Glomerular endothelial cell (primary cell): ENCODE data around the gene LHFPL2. TPM values are rescaled to one million over a fixed set of nuclear protein-coding genes. Genes with fewer than 3 reads are reported as not detected.
"Not testable (repeated sequence)": the region's sequence is repeated elsewhere in the genome, so short reads cannot be mapped to it uniquely, and the experiment has no call there.

Experiments
- DNase-seq: peaks from one replicate; pipeline ENCODE4 v3.0.0-alpha.2; 2011; ENCODE audit warnings: low read depth, low spot score; ENCODE audit errors: extremely low read depth
- total RNA-seq: library from RNA; depleted of rRNA; stranded (reverse); fragments of >200 nt; gene quantifications from 2 replicates; pipeline ENCODE4 v1.2.3, GENCODE V29; 2015

Gene LHFPL2
- total RNA-seq, 1 donor from 2014 or later: 65.3 TPM

DNA sequence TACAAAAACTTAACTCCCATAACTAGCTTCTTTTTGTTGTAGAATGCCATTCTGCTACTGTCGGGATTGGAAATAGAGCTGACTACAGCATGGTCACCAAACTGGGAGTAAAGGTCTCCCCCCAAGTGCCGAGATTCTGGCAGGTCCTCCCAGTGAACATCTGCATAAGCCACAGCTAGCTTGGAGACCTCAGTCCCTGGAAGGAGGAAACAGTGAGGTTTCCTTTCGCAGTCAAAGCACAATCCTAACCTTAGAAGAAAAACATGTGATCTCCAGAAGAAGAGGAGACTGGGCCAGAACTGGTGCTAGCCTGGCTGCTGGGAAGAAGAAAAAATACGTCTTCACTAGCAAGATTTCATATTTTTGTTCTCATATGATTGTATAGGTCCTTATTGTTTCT is 160.7 kb downstream of the LHFPL2 start:
- DNase-seq: no peak

DNA sequence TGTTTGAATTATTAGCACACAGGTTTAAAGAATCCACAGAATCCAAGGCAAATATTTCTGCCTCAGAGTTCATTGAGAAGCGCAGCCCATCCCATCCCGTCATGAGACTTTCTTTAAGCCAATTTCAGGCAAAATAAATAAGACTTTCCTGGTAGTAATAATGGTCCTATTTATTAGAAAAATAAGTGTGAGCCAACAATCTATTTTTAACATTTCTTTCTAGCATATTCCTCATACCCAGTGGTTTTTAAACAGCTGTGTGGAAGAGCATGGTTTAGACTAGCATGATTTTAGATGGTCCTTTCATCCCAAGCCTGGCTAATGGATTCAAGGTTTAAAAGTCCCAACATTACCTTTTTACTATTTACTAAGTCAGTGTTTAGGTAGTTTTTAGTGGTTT is 162.4 kb downstream of the LHFPL2 start:
- DNase-seq: no peak

DNA sequence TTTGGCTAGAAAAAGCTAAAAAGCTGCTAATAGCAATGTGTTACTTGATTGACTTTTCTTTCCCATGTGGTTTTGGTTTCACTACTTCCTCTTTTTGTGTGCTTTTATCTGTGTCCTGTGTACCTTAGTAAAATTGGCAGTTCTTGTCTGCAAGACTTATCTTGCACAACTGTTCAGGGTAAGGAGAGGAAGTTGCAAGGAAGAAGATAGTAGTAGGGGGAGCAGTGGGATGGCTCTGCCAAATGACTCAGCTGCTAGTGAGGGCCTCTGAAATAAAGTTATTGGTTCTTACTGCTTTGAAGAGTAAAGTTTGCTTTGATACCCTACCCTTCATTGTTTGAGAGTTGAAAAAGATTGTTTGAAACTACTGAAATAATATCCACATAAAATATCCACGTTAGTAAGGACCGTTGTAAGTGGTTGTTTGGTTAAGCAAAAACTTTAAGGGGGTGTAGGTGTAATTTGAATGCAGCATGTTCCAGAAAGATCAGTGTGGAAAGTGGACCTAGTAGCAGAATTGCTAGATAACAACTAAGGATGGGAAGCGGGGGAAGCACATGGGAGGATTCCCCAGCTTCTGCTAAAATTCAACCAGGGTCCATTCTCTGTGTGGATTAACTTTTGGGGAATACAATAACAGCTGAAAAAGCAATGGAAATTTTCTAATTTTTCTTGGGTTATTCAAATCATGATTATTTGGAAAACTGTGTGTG is 164.6 kb downstream of the LHFPL2 start:
- DNase-seq: no peak

DNA sequence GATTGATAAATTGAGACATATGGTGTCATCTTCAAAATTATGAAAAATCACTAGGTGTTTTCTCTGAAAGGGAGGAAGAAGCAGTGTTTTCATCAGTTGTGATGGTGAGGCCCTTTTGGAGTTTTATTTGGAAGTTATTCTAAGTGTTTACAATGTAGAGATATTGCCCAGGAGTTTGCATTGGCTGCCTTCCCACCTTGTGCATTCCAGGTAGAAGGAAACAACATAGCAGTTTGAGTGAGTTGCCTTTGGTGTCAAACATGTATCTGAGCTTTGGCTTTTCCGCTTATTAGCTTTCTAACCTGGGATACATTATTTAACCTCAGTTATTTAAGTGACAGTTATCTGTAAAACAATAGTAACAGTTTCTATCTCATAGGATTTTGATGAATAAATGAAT is 165.6 kb downstream of the LHFPL2 start:
- no peak for DNase-seq

DNA sequence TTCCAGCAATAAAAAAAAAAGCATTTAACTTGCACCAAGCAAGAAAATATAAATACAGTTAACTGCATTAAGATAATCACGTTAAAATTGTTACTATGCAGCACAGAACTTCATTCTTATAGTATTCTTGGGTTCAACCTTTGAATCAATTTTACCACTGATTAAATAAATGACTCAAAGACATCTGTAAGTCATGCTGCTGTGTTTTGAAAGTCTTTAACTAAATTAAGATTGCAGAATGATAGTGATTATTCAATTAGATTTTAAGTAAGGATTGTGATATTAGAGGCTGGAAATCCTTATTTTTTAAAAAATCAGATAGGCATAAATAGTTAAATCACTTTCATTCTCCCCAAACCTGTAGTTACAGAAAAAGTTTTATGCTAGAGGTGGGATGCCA is 171.8 kb downstream of the LHFPL2 start:
- DNase-seq: no peak

DNA sequence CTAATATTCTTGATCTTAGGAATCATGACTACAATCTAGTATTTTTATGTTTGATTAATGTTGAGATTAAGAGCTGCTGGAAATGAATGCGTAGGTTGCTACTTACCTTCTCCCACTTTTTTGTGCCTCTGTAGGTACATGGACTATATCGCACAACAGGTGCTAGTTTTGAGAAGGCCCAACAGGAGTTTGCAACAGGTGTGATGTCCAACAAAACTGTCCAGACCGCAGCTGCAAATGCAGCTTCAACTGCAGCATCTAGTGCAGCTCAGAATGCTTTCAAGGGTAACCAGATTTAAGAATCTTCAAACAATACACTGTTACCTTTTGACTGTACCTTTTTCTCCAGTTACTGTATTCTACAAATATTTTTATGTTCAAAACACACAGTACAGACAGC is 173.2 kb downstream of the LHFPL2 start:
- no peak for DNase-seq

DNA sequence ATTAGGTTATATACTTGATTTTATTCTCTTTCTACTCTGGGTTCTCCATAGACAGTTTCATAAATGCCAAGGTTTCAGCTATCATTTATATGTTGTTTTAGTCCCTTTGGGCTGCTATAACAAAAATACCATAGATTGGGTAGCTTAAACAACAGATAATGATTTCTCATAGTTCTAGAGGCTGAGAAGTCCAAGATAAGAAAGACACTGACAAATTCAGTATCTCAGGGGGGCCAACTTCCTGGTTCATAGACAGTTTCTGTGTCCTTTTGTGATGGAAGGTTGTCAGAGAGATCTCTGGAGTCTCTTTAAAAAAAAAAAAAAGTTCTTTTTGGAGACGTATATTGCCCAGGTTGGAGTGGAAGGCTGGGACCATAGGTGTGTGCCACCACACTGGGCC is 174.8 kb downstream of the LHFPL2 start:
- no peak for DNase-seq

DNA sequence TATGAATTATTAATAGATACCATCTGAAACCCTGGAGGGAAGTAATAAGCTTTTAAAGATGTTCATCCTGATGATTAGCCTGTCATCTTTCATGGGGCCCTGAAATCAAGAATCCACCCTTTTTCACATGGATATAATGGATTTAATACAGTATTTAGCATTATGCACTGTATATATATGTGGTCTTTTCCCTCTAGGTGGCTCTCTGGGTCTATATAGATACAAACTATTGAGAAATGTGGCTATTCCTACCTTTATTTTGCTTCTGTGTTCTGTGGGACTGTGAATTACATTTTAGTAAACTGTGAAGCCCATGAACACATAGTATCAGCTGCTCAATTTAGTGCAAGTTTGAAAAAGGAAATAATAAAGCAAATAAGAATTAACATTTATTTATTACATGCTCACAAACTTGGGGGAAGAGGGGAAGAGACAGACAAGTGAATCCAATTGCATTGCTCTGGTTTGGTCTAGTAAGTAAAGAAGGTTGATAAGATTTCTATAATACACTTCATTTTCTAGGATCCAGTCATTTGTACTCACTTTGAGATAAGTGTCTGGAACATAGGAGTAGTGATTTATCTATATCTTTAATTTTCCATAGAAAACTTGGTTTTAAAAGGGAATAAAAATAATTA is 176.0 kb downstream of the LHFPL2 start:
- DNase-seq: no peak

DNA sequence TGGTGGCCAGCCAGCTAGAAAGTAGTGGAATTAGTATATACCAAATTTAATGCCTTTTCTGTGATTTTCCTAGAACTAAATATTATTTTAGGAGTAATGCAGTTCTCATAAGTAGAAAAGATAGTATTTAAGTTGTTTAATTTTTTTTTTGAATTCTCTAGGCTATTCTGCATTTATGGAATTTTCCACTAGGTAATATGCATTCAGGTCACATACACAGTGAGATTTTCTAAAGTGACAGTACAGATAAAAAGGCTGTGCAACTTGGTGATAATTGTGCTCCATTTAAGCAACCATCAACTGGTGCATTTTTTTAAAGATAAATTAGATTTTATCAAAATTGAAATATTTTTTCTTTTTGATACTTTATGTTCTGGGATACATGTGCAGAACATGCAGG is 176.7 kb downstream of the LHFPL2 start:
- DNase-seq: no peak

DNA sequence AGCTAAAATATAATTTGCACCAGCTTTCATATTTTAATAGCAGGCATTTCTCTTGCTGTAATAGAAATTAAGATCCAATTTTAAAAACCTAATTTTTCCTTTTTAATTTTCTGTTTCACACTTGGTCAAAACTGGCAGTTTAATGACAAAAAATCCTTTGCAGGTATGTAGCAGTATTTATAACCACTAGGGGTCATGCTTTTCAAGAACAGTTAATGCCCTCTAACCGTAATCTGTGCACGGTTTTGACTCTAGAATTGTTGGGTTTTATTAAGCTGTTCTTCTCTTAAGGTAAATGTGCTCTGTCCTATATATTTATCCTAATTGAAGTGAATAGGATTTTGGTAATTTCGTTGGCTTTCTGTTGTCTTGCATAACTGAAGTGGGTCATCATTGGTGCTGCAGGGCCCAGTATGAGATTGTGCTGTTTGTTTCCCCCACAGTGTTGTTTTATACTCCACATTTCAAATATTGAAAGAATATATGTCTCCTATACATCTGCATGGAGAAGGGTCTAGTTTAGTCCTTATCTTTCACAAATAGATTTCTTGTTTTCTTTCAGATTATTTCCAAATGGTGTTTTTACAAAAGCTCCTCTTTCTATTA is 180.7 kb downstream of the LHFPL2 start:
- no peak for DNase-seq

DNA sequence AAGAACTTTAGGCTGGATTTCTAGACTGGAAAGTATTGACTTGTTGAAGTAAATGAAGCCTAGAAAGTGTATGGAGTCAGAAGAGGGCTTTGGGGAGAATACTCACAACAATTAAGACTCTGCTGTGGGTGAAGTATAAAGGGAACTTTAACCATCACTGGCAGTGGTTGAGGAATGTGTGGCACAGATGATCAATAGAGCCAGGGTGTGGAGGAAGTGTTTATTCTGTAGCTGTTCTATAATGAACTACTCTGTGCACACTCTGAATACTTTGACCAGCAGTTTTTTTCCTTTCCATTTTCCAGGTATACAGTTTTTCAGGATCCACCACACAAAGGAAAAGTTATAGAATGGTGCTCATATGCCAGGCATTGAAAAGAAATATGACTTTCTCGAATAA is 181.4 kb downstream of the LHFPL2 start:
- DNase-seq: no peak

DNA sequence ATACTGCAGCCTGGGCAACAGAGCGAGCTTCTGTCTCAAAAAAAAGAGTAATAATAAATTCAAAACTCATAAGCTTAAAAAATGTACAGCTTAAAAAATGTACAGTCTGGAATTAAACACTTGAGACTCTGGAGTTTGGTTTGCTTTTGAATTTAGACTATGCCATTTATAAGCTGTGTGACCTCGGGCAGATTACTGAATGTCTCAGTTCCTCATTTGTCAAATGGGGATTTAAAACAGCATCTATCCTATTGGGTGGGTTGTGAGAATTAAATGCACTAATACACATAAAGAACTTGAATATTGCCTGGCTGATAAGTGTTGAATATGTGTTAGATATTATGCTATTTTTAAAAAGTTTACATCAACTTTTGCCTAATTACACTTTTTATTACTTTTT is 189.7 kb downstream of the LHFPL2 start:
- DNase-seq: no peak

DNA sequence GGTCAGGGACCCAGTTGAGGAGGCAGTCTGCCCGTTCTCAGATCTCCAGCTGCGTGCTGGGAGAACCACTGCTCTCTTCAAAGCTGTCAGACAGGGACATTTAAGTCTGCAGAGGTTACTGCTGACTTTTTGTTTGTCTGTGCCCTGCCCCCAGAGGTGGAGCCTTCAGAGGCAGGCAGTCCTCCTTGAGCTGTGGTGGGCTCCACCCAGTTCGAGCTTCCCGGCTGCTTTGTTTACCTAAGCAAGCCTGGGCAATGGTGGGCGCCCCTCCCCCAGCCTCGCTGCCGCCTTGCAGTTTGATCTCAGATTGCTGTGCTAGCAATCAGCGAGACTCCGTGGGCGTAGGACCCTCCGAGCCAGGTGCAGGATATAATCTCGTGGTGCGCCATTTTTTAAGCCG is 191.1 kb downstream of the LHFPL2 start:
- not testable (repeated sequence) for DNase-seq

DNA sequence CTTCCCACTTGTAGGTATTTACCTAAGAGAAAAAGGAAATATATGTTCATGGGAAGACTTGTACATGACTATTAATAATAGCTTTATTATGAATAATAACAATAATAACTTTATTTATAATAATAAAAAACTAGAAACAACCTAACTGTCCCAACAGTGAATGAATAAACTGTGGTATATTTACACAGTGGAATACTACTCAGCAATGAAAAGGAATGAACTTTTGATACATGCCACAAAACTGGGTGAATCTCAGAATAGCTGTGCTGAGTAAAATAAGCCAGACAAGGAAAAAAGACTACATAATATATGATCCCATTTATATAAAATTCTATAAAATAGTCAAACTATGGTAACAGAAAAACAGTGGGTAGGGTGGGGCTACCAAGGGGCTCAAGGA is 199.5 kb downstream of the LHFPL2 start:
- DNase-seq: no peak

DNA sequence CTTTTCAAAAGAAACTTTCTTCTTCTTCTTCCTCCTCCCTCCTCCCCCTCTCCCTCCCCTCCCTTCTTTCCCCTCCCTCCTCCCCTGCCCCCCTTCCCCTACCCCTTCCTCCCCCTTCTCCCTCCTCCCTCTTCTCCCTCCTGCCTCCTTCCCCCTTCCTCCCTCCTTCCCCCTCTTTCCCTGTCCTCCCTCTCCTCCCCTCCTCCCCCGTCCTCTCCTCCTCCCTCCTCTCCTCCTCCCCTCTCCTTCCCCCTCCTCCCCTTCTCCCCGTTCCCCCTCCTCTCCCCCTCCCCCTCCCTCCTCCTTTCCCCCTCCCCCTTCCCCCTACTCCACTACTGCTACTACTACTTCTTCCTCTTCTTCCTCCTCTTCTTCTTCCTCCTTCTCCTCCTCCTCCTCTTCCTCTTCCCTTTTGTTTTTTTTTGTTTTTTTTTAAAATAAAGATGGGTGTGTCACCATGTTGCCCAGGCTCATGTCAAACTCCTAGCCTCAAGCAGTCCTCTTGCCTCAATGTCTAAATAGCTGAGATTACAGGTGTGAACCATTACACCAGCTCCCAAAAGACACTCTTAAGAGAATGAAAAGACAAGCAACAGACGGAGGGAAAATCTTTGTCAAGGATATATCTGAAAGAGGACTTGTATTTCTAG is 200.7 kb downstream of the LHFPL2 start:
- no peak for DNase-seq
